ENCODE measurements around the gene TET2. TPM values are rescaled to one million over a fixed set of nuclear protein-coding genes. Genes with fewer than 3 reads are reported as not detected.

The TET2 gene
- total RNA-seq, 1 experiment from 2014 or later = 20.5 TPM

GRCh38 chr4:105147016-105147552, 408 bp downstream of the TET2 start:
- no peak for TF ChIP-seq CTCF (IDR thresholded peaks at IDR 0.05; ENCODE audit: unreplicated experiment)
- H3K9me3 Mint-ChIP-seq (ENCODE audit: unreplicated experiment) = no peaks in the 10 kb centered on the region
- peaks cover 20% of the 10 kb centered on the region for H3K4me1 Mint-ChIP-seq (ENCODE audit: insufficient read depth, unreplicated experiment)
- ChIA-PET CTCF (interaction anchor here (0.6 to 1.5 kb wide), 5 partner anchors 13 to 901 kb away, joined by 3 to 7 read pairs (median 3); partner anchors contain the start of gene PPA2), POLR2A (interaction anchor here (0.6 to 2.2 kb wide), 14 partner anchors 9 to 1060 kb away, joined by 3 to 14 read pairs (median 3); partner anchors contain the start of gene PPA2)
- no peaks in the 10 kb centered on the region for H3K27me3 Mint-ChIP-seq (ENCODE audit: insufficient read depth, unreplicated experiment)
- peaks cover 7% of the 10 kb centered on the region for H3K36me3 Mint-ChIP-seq (ENCODE audit: insufficient read depth, unreplicated experiment)
- peak overlapping the region; percentile 97 for H3K27ac Mint-ChIP-seq (ENCODE audit: low read depth, unreplicated experiment)
- H3K4me3 Mint-ChIP-seq (ENCODE audit: unreplicated experiment) = peak overlapping the region; percentile 95
- no peak for DNase-seq (ENCODE audit: unreplicated experiment)
- intact Hi-C loops (cut with micrococcal nuclease) = loop anchor here (5.0 to 10.0 kb wide), 4 partner anchors 50 to 565 kb away; no protein-coding TSS in a partner anchor
- TSS peak; percentile 44 for BruUV-seq (replicated peaks)

GRCh38 chr4:105147553-105148161, 981 bp downstream of the TET2 start:
- H3K27me3 Mint-ChIP-seq (ENCODE audit: insufficient read depth, unreplicated experiment) = no peaks in the 10 kb centered on the region
- peak; percentile 51 for DNase-seq (ENCODE audit: unreplicated experiment)
- intact Hi-C loops (cut with micrococcal nuclease) = loop anchor here (5.0 to 10.0 kb wide), 4 partner anchors 50 to 565 kb away; no protein-coding TSS in a partner anchor
- CTCF ChIA-PET = interaction anchor here (0.6 to 1.5 kb wide), 7 partner anchors 12 to 901 kb away, joined by 3 to 7 read pairs (median 3); partner anchors contain the start of gene PPA2
- H3K9me3 Mint-ChIP-seq (ENCODE audit: unreplicated experiment) = no peaks in the 10 kb centered on the region
- BruUV-seq (replicated peaks) = no TSS peak
- H3K36me3 Mint-ChIP-seq (ENCODE audit: insufficient read depth, unreplicated experiment) = peaks cover 7% of the 10 kb centered on the region
- peak overlapping the region; percentile 95 for H3K4me3 Mint-ChIP-seq (ENCODE audit: unreplicated experiment)
- peaks cover 20% of the 10 kb centered on the region for H3K4me1 Mint-ChIP-seq (ENCODE audit: insufficient read depth, unreplicated experiment)
- no peak for TF ChIP-seq CTCF (IDR thresholded peaks at IDR 0.05; ENCODE audit: unreplicated experiment)
- peak overlapping the region; percentile 97 for H3K27ac Mint-ChIP-seq (ENCODE audit: low read depth, unreplicated experiment)
- POLR2A ChIA-PET = interaction anchor here (0.6 to 2.2 kb wide), 11 partner anchors 9 to 1059 kb away, joined by 3 to 14 read pairs (median 3); partner anchors contain the start of gene PPA2

GRCh38 chr4:105148356-105148755, 1.7 kb downstream of the TET2 start:
- Mint-ChIP-seq H3K27ac (ENCODE audit: low read depth, unreplicated experiment) (peak overlapping the region; percentile 97), H3K36me3 (ENCODE audit: insufficient read depth, unreplicated experiment) (peaks cover 7% of the 10 kb centered on the region), H3K27me3 (ENCODE audit: insufficient read depth, unreplicated experiment) (no peaks in the 10 kb centered on the region), H3K4me3 (ENCODE audit: unreplicated experiment) (peak overlapping the region; percentile 95), H3K4me1 (ENCODE audit: insufficient read depth, unreplicated experiment) (peaks cover 20% of the 10 kb centered on the region), H3K9me3 (ENCODE audit: unreplicated experiment) (no peaks in the 10 kb centered on the region)
- ChIA-PET POLR2A (interaction anchor here (0.9 to 2.2 kb wide), 2 partner anchors 179 to 325 kb away, joined by 4 to 14 read pairs; partner anchors contain the start of gene PPA2), CTCF (interaction anchor here (0.7 to 1.4 kb wide), 2 partner anchors 12 to 141 kb away, joined by 4 to 7 read pairs; no protein-coding TSS in a partner anchor)
- intact Hi-C loops (cut with micrococcal nuclease) = loop anchor here (5.0 to 10.0 kb wide), 4 partner anchors 49 to 564 kb away; no protein-coding TSS in a partner anchor
- no peak for TF ChIP-seq CTCF (IDR thresholded peaks at IDR 0.05; ENCODE audit: unreplicated experiment)
- no peak for DNase-seq (ENCODE audit: unreplicated experiment)
- no TSS peak for BruUV-seq (replicated peaks)

GRCh38 chr4:105148776-105149175, 2.1 kb downstream of the TET2 start:
- H3K4me1 Mint-ChIP-seq (ENCODE audit: insufficient read depth, unreplicated experiment) = peaks cover 20% of the 10 kb centered on the region
- no peak for TF ChIP-seq CTCF (IDR thresholded peaks at IDR 0.05; ENCODE audit: unreplicated experiment)
- BruUV-seq (replicated peaks) = no TSS peak
- intact Hi-C loops (cut with micrococcal nuclease) = loop anchor here (5.0 to 10.0 kb wide), 4 partner anchors 49 to 564 kb away; no protein-coding TSS in a partner anchor
- H3K27me3 Mint-ChIP-seq (ENCODE audit: insufficient read depth, unreplicated experiment) = no peaks in the 10 kb centered on the region
- ChIA-PET POLR2A (interaction anchor here (0.6 to 1.0 kb wide), 2 partner anchors 14 to 67 kb away, joined by 4 read pairs; no protein-coding TSS in a partner anchor), CTCF (no interaction called here)
- peaks cover 7% of the 10 kb centered on the region for H3K36me3 Mint-ChIP-seq (ENCODE audit: insufficient read depth, unreplicated experiment)
- peak overlapping the region; percentile 95 for H3K4me3 Mint-ChIP-seq (ENCODE audit: unreplicated experiment)
- H3K9me3 Mint-ChIP-seq (ENCODE audit: unreplicated experiment) = no peaks in the 10 kb centered on the region
- no peak for DNase-seq (ENCODE audit: unreplicated experiment)
- H3K27ac Mint-ChIP-seq (ENCODE audit: low read depth, unreplicated experiment) = peak overlapping the region; percentile 97
